Measurements from ENCODE around the gene UVSSA.
"Not testable (repeated sequence)": the region's sequence is repeated elsewhere in the genome, so short reads cannot be mapped to it uniquely, and the experiment has no call there.

Gene UVSSA

DNA sequence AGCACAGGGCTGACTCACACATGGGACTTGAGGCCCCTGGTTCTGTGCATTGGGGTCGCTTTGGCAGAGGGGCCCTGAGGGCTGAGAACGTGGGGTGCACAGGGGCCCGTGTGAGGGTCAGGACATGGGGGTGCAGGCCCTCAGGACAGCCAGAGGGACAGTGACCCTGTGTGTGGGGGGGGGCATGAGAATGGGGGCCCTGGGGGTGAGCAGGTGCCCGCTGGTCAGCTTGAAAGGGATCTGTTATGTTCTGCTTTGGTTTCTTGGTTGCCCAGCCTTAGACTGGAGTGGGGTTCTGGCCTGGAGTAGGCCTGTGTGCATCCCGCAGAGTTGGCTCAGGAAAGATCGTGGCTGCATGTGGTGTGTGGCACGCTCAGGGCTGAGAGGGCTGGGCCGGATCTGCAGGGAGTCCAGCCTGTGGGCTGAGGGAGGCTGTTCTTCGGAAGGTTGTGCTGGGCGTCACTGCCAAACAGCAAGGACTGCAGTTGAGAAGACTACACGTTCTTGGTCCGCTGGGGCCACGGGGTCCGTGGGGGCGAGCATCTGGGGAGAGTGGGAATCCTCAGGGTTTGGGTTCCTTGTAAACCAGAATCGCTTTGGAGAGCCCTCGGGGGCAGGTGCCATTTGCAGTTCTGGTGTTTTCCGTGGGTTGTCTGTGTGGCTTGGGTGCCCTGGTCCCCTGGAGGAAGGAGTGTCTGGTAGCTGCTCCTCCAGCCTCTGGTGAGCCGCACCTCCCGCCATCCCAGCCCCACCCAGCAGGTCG is 15.2 kb upstream of the UVSSA start:
- DNase-seq: no peak

DNA sequence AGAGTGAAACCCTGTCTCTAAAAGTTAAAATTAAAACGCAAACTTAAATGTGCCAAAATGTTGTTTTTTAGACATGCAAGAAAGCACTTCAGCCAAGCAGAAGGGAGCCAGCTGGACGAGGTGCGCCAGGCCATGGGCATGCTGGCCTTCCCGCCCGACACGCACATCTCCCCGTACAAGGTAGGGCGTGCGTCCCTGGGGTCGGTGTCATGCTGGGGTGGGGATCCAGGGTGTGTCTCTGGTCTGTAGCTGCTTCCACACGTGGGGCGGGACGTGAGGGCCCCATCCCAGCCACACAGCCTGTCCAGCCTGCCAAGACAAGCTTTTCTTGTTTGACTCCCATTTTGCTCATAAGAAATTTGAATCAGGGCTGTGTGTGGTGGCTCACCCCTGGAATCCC is 14.3 kb upstream of the UVSSA start:
- no peak for DNase-seq

- no peak for DNase-seq
Observed at GRCh38 chr4:1333256-1333655, 13.8 kb upstream of the UVSSA start.

GRCh38 chr4:1333851-1334578 is 13.0 kb upstream of the UVSSA start:
- not testable (repeated sequence) for DNase-seq

DNA sequence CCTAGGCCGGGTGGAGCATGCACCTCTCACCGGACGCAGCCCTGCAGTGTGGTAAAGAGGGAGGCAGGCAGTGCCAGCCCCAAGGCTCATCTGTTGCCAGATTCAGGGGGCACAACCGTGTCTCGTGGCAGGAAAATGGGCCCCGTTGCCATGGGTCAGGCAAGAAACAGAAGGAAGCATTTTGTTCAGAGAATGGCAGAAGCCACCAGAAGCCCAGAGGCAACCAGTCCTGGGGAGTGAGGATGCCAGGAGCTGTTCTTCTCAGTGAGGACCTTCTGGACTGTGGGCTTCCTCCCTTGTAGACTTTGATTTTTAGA is 12.5 kb upstream of the UVSSA start:
- DNase-seq: no peak

- DNase-seq: not testable (repeated sequence)
Observed at GRCh38 chr4:1335193-1335883, 11.7 kb upstream of the UVSSA start.

DNA sequence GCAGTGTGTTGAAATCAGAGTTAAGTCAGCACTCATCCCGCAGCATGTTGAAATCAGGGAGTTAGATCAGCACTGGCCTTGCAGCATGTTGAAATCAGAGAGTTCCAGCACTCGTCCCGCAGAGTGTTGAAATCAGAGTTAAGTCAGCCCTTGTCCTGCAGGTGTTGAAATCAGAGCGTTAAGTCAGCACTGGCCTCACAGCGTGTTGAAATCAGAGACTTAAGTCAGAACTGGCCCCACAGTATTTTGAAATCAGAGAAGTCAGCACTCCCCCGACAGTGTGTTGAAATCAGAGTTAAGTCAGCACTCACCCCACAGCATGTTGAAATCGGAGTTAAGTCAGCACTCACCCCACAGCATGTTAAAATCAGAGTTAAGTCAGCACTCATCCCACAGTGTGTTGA is 10.9 kb upstream of the UVSSA start:
- DNase-seq: no peak

- peak; percentile 38 to 83 for DNase-seq
Observed at GRCh38 chr4:1337376-1337831, 9.6 kb upstream of the UVSSA start.

DNA sequence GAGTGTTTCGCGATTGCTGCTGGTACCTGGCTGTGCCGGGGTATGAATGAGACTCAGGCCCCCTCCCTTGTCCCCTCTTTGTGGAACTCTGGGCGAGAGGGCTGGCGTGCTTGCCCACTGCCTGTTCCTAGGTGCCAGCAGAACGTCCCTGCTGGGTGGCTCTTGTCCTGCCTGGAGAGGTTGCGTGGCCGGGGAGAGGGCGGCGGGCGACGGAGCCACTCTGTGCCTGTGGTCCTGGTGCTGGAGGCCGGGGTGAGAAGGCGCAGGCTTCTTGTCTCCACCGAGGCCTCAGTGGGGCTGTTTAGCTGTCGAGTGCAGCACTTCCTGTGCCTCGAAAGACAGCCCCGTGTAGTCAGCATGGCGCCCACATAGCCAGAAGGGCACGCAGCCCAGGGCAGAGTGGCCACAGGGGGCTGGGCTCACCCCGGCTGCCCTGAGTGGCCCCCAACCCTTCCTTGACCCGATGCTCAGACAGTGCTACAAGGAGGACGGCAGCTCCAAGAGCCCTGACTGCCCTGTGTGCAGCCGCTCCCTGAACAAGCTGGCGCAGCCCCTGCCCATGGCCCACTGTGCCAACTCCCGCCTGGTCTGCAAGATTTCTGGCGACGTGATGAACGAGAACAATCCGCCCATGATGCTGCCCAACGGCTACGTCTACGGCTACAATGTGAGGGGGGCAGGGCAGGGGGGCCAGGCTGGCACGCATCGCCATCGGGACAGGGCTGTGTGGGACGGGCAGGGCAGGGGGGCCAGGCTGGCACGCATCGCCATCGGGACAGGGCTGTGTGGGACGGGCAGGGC is 8.9 kb upstream of the UVSSA start:
- no peak for DNase-seq

DNA sequence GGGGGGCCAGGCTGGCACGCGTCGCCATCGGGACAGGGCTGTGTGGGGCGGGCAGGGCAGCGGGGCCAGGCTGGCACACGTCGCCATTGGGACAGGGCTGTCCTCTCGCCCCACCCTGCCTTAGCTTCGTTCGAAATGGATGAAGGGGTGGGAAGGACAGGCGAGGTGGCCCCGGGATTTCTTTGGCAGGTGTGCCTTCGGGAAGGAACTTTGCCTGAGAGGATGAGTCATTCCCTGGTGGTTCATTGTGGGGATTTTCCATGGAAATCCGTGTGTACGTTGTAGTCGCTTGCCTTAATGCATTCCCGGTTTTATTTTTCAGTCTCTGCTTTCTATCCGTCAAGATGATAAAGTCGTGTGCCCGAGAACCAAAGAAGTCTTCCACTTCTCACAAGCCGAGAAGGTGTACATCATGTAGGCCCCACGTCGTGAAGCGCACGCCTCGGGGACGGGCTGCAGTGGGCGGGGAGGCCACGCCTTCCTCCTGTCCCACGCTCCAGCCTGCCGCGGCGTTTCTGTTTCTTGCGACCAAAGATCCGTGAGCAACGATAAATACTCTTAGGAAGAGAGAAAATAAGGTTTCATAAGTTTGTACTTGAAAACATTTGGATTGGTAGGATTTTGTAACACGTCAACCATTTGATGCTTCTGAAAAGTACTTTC is 8.1 kb upstream of the UVSSA start:
- no peak for DNase-seq

- no peak for DNase-seq
Observed at GRCh38 chr4:1339489-1339888, 7.5 kb upstream of the UVSSA start.

GRCh38 chr4:1340181-1340747 is 6.7 kb upstream of the UVSSA start:
- DNase-seq: no peak

DNA sequence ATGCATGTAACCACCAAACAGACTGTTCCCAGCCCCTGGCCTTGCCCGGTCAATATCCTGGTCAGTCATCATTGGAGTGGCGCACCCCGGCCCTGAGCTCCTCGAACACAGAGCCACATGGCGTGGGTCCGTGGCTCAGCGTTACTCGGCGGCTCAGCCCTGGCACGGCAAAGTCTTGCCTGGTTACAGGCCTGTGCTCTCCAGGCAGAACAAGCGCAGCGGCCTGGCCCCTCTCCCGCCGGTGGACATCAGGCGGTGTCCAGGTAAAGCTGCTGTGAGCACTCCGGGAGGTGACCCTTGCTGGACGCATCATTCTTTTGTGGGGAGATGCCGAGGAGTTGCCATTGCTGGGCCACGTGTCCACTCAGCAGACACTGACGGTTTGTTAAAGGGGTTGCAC is 6.1 kb upstream of the UVSSA start:
- DNase-seq: no peak

DNA sequence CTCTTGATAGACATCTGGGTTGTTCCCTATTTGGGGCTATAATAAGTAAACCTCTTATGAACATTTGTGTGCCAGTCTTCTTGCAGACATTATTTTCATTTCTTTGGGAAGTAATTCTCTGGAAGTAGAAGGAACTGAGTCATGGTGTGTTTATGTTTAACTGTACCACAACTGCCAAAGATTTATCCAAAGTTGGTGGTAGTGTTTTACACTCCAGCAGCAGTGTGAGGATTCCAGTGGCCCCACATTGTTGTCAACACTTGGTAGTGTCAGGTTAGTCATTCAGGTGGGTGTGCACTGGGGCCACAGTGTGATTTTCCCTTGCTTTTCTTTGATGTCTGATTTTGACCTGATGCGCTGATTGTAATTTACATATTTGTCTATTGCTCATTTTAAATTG is 5.0 kb upstream of the UVSSA start:
- no peak for DNase-seq

DNA sequence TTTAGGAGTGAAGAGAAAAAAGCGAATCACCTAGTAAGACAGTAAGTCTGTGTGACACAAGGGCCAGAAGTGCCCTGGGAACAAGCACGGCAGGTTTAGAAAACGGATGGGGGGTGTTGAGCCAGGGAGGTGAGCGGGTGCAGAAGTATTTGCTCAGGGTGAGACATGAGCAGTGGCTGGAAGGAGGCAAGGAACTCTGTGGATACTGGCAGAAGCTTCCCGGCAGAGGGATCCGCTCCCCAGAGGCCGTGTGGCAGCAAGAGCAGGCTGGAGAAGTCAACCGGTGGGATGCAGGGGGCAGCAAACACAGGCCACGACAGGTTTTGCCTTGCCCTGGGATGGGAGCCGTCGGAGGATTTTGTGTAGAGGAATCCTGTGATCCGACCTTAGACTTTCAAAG is 2.3 kb upstream of the UVSSA start:
- DNase-seq: no peak

DNA sequence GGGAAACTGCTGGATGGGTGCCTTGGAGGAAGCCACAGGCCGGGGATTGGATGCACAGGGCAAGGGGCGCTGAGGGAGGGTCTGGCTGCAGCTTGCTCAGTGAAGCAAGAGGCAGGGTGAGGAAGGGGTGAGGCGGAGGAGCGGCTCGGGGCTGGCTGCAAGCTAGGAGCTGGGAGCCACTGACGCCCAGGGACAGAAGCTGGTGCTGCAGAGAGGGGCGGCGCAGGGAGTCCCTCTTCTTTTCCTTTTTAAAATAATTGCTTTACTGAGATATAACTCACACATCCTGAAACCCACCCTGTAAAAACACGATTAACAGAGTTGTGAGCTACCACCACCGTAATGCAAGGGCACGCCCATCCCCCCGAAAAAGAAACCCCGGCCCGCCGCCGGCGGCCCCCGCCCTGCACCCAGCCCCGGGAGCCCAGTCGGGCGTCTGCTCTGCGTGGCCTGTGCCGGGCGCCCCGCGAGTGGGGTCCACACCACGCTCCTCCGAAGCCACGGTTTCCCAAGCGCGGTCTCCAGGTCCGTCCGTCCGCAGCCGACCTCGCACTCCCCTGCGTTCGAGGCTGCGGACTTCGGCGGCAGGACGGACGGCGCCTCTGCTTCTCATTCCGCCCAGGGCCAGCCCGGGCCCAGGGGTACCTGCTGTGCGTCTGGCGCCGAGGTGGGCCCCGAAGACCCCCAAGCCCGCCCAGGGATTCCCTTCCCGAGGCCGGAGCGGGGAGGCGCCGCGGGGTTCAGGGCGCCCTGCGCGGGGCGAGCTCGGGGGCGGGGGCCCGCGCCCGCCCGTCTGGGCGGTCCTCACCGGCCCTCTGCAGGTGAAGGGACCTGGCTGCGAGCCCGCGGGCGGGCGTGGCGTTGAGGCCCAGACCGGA is 866 bp upstream of the UVSSA start:
- peak; percentile 33 to 51 for DNase-seq

- peak in 1 of 2 experiments; percentile 45 for DNase-seq
Observed at GRCh38 chr4:1347410-1347864, 429 bp downstream of the UVSSA start.

GRCh38 chr4:1348014-1348513 is 1.1 kb downstream of the UVSSA start:
- DNase-seq: no peak

- no peak for DNase-seq
Observed at GRCh38 chr4:1348746-1349145, 1.7 kb downstream of the UVSSA start.

- DNase-seq: no peak
Observed at GRCh38 chr4:1349359-1350168, 2.6 kb downstream of the UVSSA start.

All from stimulated activated CD4-positive, alpha-beta T cell treated with anti-CD3 and anti-CD28 coated beads, Interleukin-4, amount 100 ng/mL, for 4 hours (primary cell).